PC-9 (cell line): ENCODE data around the gene INCA1. TPM values are rescaled to one million over a fixed set of nuclear protein-coding genes. Genes with fewer than 3 reads are reported as not detected.
A peak's percentile ranks its signal among the peaks of the same experiment; 100 is the strongest.

Source experiments
- BruUV-seq: library from RNA; stranded (reverse); fragments of 400-500 nt; replicated peaks from 2 replicates; lab custom pipeline; 2021; lab: Mats Ljungman, UMichigan
- CTCF ChIA-PET: fragments of 300-600 bp; sonication (Branson Sonifier 250); formaldehyde crosslinking; loops from one replicate; lab custom pipeline; 2022; ENCODE audit warnings: antibody characterized with exemption; lab: Charles Lee
- POLR2A ChIA-PET: fragments of 300-600 bp; sonication (Branson Sonifier 250); formaldehyde crosslinking; loops from one replicate; lab custom pipeline; 2022; ENCODE audit warnings: antibody characterized with exemption; ENCODE audit not compliant: unreplicated experiment; lab: Charles Lee
- DNase-seq, 2 experiments: peaks; one replicate each; pipeline versions ENCODE4 v3.0.0 to v3.0.0-alpha.2; 2015 to 2022; ENCODE audit warnings: mixed read lengths in 1 of 2
- H2AFZ ChIP-seq: fragments of 200-600 bp; sonication (generic); 2 replicates; pipeline ENCODE4 v1.8.1; 2017; ENCODE audit warnings: antibody characterized with exemption
- H3F3A ChIP-seq: fragments of 200-600 bp; sonication (generic); 2 replicates; pipeline ENCODE4 v1.8.1; 2017; ENCODE audit warnings: antibody characterized with exemption, mild to moderate bottlenecking, low read depth; ENCODE audit not compliant: insufficient read depth
- H3K27ac ChIP-seq: fragments of 200-600 bp; sonication (generic); 2 replicates; pipeline ENCODE4 v1.6.1; 2016; ENCODE audit warnings: mixed run types
- H3K27me3 ChIP-seq: fragments of 200-600 bp; sonication (generic); 2 replicates; pipeline ENCODE4 v1.6.1; 2016; ENCODE audit warnings: low read depth, mixed run types; ENCODE audit not compliant: insufficient read depth
- H3K36me3 ChIP-seq: fragments of 200-600 bp; sonication (generic); 2 replicates; pipeline ENCODE4 v1.6.1; 2016; ENCODE audit warnings: low read depth, mixed run types
- H3K4me1 ChIP-seq: fragments of 200-600 bp; sonication (generic); replicated peaks from 2 replicates; pipeline ENCODE4 v1.6.1; 2016; ENCODE audit warnings: mixed run types; ENCODE audit not compliant: insufficient read depth
- H3K4me2 ChIP-seq: fragments of 200-600 bp; sonication (generic); 2 replicates; pipeline ENCODE4 v1.6.1; 2017; ENCODE audit warnings: mixed run types
- H3K4me3 ChIP-seq: fragments of 200-600 bp; sonication (generic); 2 replicates; pipeline ENCODE4 v1.6.1; 2016; ENCODE audit warnings: mixed run types
- H3K79me2 ChIP-seq: fragments of 200-600 bp; sonication (generic); 2 replicates; pipeline ENCODE4 v1.6.1; 2017; ENCODE audit warnings: low read depth, mixed run types
- H3K9me2 ChIP-seq: fragments of 200-600 bp; sonication (generic); 2 replicates; pipeline ENCODE4 v1.8.1; 2017; ENCODE audit warnings: mild to moderate bottlenecking; ENCODE audit not compliant: insufficient read depth
- H3K9me3 ChIP-seq: fragments of 200-600 bp; sonication (generic); 2 replicates; pipeline ENCODE4 v1.8.1; 2016; ENCODE audit warnings: low read depth; ENCODE audit not compliant: insufficient read depth
- H4K20me1 ChIP-seq: fragments of 200-600 bp; sonication (generic); 2 replicates; pipeline ENCODE4 v1.8.1; 2017; ENCODE audit not compliant: insufficient read depth
- CTCF ChIP-seq: fragments of 200-600 bp; sonication (generic); conservative IDR thresholded peaks from 2 replicates; pipeline ENCODE4 v1.6.1; 2017; ENCODE audit warnings: mixed run types, antibody characterized with exemption, mild to moderate bottlenecking, moderate library complexity
- EZH2 ChIP-seq: fragments of 200-600 bp; sonication (generic); IDR thresholded peaks from 2 replicates; pipeline ENCODE4 v1.8.0; 2017; ENCODE audit warnings: antibody characterized with exemption, low read depth
- intact Hi-C: fragments of 100-400 bp; cut with micrococcal nuclease; formaldehyde crosslinking; loops from one replicate; pipeline ENCODE4 v1.10.0; 2022; ENCODE audit not compliant: unreplicated experiment
- total RNA-seq: library from RNA; stranded (reverse); gene quantifications from 2 replicates; pipeline ENCODE4 v1.2.3, GENCODE V29; 2021

INCA1 gene
- total RNA-seq, 1 experiment from 2014 or later, result 2.9 TPM

GRCh38 chr17:4999430-5000093 is 2.2 kb upstream of the INCA1 start:
- BruUV-seq, result TSS peak; percentile 47
- no peaks in the 10 kb centered on the region for H3K9me2 ChIP-seq
- peaks cover 17% of the 10 kb centered on the region for H3K4me1 ChIP-seq
- H3K27me3 ChIP-seq, result no peaks in the 10 kb centered on the region
- peaks cover 22% of the 10 kb centered on the region for H3K79me2 ChIP-seq
- TF ChIP-seq EZH2 (no peak), CTCF (no peak)
- peak overlapping the region; percentile 97 for H3K4me2 ChIP-seq
- H2AFZ ChIP-seq, result no peak overlapping the region
- H3K9me3 ChIP-seq, result no peaks in the 10 kb centered on the region
- peak overlapping the region; percentile 76; the same call in 1 of the 2 replicates for H3K4me3 ChIP-seq
- peaks cover 21% of the 10 kb centered on the region; the same call in 1 of the 2 replicates for H3K36me3 ChIP-seq
- no peak overlapping the region for H3K27ac ChIP-seq
- H3F3A ChIP-seq, result peaks cover 8% of the 10 kb centered on the region; the same call in 1 of the 2 replicates
- ChIA-PET CTCF (no interaction called here), POLR2A (no interaction called here)
- intact Hi-C loops, result no loop called here
- peaks cover 5% of the 10 kb centered on the region for H4K20me1 ChIP-seq
- no peak for DNase-seq

GRCh38 chr17:4998732-4999429 is 1.6 kb upstream of the INCA1 start:
- DNase-seq, result peak in 1 of 2 experiments; percentile 46
- H3K4me1 ChIP-seq, result peaks cover 17% of the 10 kb centered on the region
- H3K4me3 ChIP-seq, result peak overlapping the region; percentile 76
- no peaks in the 10 kb centered on the region for H3K9me2 ChIP-seq
- intact Hi-C loops, result no loop called here
- peaks cover 8% of the 10 kb centered on the region; the same call in 1 of the 2 replicates for H3F3A ChIP-seq
- no peak overlapping the region for H3K27ac ChIP-seq
- BruUV-seq, result no TSS peak
- peaks cover 5% of the 10 kb centered on the region for H4K20me1 ChIP-seq
- no peak for TF ChIP-seq EZH2
- TF ChIP-seq CTCF, result no peak
- H3K79me2 ChIP-seq, result peaks cover 22% of the 10 kb centered on the region
- peaks cover 14% of the 10 kb centered on the region; the same call in 1 of the 2 replicates for H3K36me3 ChIP-seq
- H3K4me2 ChIP-seq, result peak overlapping the region; percentile 97
- POLR2A ChIA-PET, result no interaction called here
- peak overlapping the region; percentile 90; the same call in 1 of the 2 replicates for H2AFZ ChIP-seq
- no peaks in the 10 kb centered on the region for H3K27me3 ChIP-seq
- H3K9me3 ChIP-seq, result no peaks in the 10 kb centered on the region
- CTCF ChIA-PET, result no interaction called here

GRCh38 chr17:4998027-4998731 is 857 bp upstream of the INCA1 start:
- Histone ChIP-seq H3F3A (peaks cover 8% of the 10 kb centered on the region; the same call in 1 of the 2 replicates), H3K4me1 (peaks cover 17% of the 10 kb centered on the region), H3K36me3 (peaks cover 14% of the 10 kb centered on the region; the same call in 1 of the 2 replicates), H3K79me2 (peaks cover 22% of the 10 kb centered on the region), H3K27ac (no peak overlapping the region), H2AFZ (peak overlapping the region; percentile 90), H3K4me2 (peak overlapping the region; percentile 97), H3K9me2 (no peaks in the 10 kb centered on the region), H3K9me3 (no peaks in the 10 kb centered on the region), H3K4me3 (peak overlapping the region; percentile 76), H4K20me1 (peaks cover 5% of the 10 kb centered on the region), H3K27me3 (no peaks in the 10 kb centered on the region)
- no peak for TF ChIP-seq EZH2
- no peak for TF ChIP-seq CTCF
- no peak for DNase-seq
- POLR2A ChIA-PET, result interaction anchor here (0.6 kb wide), 1 partner anchor 11 kb away, joined by 4 read pairs; no protein-coding TSS in a partner anchor
- CTCF ChIA-PET, result no interaction called here
- intact Hi-C loops, result no loop called here
- no TSS peak for BruUV-seq
